ENCODE results near the gene SETD1B. TPM values are rescaled to one million over a fixed set of nuclear protein-coding genes. Genes with fewer than 3 reads are reported as not detected.

The SETD1B gene
- total and polyA plus RNA-seq, 2 of the 4 experiments (the other 2 are of a cell fraction) = 0.90 to 5.1 TPM

DNA sequence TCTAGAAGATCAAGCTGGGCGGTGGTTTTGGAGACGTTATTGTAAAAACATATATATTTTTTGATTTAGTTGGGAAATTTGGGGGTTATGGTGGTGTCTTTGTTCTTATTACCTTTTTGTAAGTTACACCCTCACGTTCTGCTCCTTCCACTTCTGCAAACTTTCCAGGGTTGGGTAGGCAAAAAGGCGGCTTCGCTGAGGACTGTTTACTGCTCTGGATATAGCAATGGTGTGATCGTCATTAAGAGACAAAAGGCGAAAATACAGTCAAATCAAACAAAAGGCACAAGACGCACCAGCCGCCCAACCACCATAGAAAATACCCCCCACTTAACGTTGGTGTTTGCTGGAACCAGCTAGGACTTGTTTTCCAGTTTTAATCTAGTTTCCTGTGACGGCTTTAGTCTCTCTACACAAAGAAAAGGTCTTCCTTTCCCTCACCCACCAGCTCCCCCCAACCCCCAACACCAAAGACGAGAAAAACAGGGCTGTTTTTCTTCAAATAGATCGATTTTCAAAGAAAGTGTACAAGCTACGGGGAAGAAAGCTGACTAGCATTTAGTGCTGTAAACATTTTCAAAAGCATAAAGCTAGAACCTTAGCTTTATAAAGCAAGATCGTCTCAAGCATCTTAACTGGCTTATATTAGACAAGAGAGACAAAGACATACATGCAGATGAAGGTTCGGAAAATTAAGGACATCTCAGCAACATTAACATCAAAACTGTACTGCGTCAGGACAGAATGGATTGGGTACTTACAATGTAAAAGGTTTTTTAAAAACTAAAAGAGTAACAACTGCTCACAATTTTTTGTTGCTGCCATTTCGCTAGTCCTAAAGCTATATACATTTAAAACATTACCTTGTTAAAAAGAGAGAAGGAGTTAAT, 2.0 kb upstream of the SETD1B start:
- no peaks in the 10 kb centered on the region for H3K27me3 ChIP-seq (ENCODE audit: control insufficient read depth, insufficient read depth, low read length)
- ChIA-PET POLR2A (ENCODE audit: unreplicated experiment) (interaction anchor here (0.6 to 3.4 kb wide), 2 partner anchors 9 to 108 kb away, joined by 13 to 20 read pairs; no protein-coding TSS in a partner anchor), CTCF (interaction anchor here (0.9 to 2.3 kb wide), 3 partner anchors 8 to 86 kb away, joined by 3 to 8 read pairs (median 6); partner anchors contain the start of genes PSMD9 and RHOF)
- H3K18ac ChIP-seq (ENCODE audit: low read depth, low read length) = peak overlapping the region; percentile 99
- peak overlapping the region; percentile 100 for H4K5ac ChIP-seq (ENCODE audit: low read depth, low read length)
- H3K56ac ChIP-seq (ENCODE audit: extremely low read depth, insufficient read depth, low read length) = peak overlapping the region; percentile 99
- H2AK5ac ChIP-seq (ENCODE audit: low read depth, low read length) = peak overlapping the region; percentile 87
- peak overlapping the region; percentile 100 for H2AK9ac ChIP-seq (replicated peaks; ENCODE audit: low read depth, low read length, poor library complexity)
- H3K9me3 ChIP-seq (ENCODE audit: control insufficient read depth, insufficient read depth, low read length) = no peaks in the 10 kb centered on the region
- H2AFZ ChIP-seq (replicated peaks; ENCODE audit: low read length, poor library complexity) = peak overlapping the region; percentile 67
- H2BK15ac ChIP-seq (ENCODE audit: low read depth, low read length) = peak overlapping the region; percentile 77; the same call in 2 of the 3 replicates
- in situ Hi-C loops (cut with MboI; ENCODE audit: low sequenced_read_pairs) = no loop called here
- H3K4me2 ChIP-seq (ENCODE audit: low read depth, low read length) = peak overlapping the region; percentile 96
- no CpG with 5 or more reads among the region's 18 CpGs for WGBS, 2 experiments (ENCODE audit: extremely low coverage in 2 of 2, insufficient read length in 1 of 2)
- peak overlapping the region; percentile 68 for H2BK20ac ChIP-seq (ENCODE audit: low read depth, low read length)
- peak overlapping the region; percentile 52 for H3K4me3 ChIP-seq (ENCODE audit: insufficient read depth, low read depth, low read length)
- H3K36me3 ChIP-seq (ENCODE audit: control insufficient read depth, insufficient read depth, low read length) = peaks cover 5% of the 10 kb centered on the region
- peak overlapping the region; percentile 99 for H4K91ac ChIP-seq (ENCODE audit: insufficient read depth, low read depth, low read length)
- dilution Hi-C loops (cut with HindIII; ENCODE audit: low sequenced_read_pairs, unreplicated experiment) = no loop called here
- H4K20me1 ChIP-seq (ENCODE audit: insufficient read depth, low read length) = peaks cover 24% of the 10 kb centered on the region
- peaks cover 31% of the 10 kb centered on the region for H3K4me1 ChIP-seq (ENCODE audit: control insufficient read depth, insufficient read depth, low read length)
- intact Hi-C loops (cut with micrococcal nuclease) = no loop called here
- peak overlapping the region; percentile 93 for H3K9ac ChIP-seq (ENCODE audit: low read depth, low read length)
- peak overlapping the region; percentile 93 to 99 for H4K8ac ChIP-seq (ENCODE audit: low read depth in 2 of 2, low read length in 2 of 2)
- H3K79me1 ChIP-seq (ENCODE audit: low read depth in 1 of 2, low read length in 2 of 2) = peaks cover 7 to 45% of the 10 kb centered on the region in 2 experiments; a peak in 3 of 4 replicates
- DNase-seq = peak; percentile 45
- peak overlapping the region; percentile 97 for H3K27ac ChIP-seq (ENCODE audit: insufficient read depth, low read length)
- TF ChIP-seq POLR2A (IDR thresholded peaks at IDR 0.05; ENCODE audit: low read depth, low read length) (no peak), CHD1 (IDR thresholded peaks at IDR 0.05; ENCODE audit: low read depth, low read length) (no peak), NFE2L2 (IDR thresholded peaks at IDR 0.05; ENCODE audit: low read depth, low read length) (no peak), RAD21 (IDR thresholded peaks at IDR 0.05; ENCODE audit: low read length) (no peak), MAZ (IDR thresholded peaks at IDR 0.05; ENCODE audit: borderline replicate concordance, low read depth, low read length) (no peak), FOS (IDR thresholded peaks at IDR 0.05; ENCODE audit: low read depth, low read length) (no peak), MXI1 (IDR thresholded peaks at IDR 0.05; ENCODE audit: borderline replicate concordance, low read depth, low read length) (no peak)
- H3K9me1 ChIP-seq (ENCODE audit: insufficient read depth, low read length) = peaks cover 4% of the 10 kb centered on the region; the same call in 1 of the 2 replicates
- peak overlapping the region; percentile 99 for H2BK5ac ChIP-seq (ENCODE audit: low read depth, low read length, poor library complexity, severe bottlenecking)
- H3K23ac ChIP-seq (ENCODE audit: low read depth, low read length) = peak overlapping the region; percentile 100
- peak overlapping the region; percentile 99 for H3K4ac ChIP-seq (ENCODE audit: low read depth, low read length)
- BruUV-seq (replicated peaks) = TSS peak; percentile 55
- no peak for ATAC-seq (ENCODE audit: low read depth)
- H3K14ac ChIP-seq (replicated peaks; ENCODE audit: low read depth, low read length) = peak overlapping the region; percentile 100
- peak overlapping the region; percentile 88 for H2BK120ac ChIP-seq (ENCODE audit: low read depth, low read length)

All from IMR-90 (cell line).